ENCODE results near the gene ELMO1. TPM values are rescaled to one million over a fixed set of nuclear protein-coding genes. Genes with fewer than 3 reads are reported as not detected.
A peak's percentile ranks its signal among the peaks of the same experiment; 100 is the strongest.

Gene ELMO1
- total and polyA plus RNA-seq, 4 donors, result 6.7 to 51.5 (median 14.8) TPM

DNA sequence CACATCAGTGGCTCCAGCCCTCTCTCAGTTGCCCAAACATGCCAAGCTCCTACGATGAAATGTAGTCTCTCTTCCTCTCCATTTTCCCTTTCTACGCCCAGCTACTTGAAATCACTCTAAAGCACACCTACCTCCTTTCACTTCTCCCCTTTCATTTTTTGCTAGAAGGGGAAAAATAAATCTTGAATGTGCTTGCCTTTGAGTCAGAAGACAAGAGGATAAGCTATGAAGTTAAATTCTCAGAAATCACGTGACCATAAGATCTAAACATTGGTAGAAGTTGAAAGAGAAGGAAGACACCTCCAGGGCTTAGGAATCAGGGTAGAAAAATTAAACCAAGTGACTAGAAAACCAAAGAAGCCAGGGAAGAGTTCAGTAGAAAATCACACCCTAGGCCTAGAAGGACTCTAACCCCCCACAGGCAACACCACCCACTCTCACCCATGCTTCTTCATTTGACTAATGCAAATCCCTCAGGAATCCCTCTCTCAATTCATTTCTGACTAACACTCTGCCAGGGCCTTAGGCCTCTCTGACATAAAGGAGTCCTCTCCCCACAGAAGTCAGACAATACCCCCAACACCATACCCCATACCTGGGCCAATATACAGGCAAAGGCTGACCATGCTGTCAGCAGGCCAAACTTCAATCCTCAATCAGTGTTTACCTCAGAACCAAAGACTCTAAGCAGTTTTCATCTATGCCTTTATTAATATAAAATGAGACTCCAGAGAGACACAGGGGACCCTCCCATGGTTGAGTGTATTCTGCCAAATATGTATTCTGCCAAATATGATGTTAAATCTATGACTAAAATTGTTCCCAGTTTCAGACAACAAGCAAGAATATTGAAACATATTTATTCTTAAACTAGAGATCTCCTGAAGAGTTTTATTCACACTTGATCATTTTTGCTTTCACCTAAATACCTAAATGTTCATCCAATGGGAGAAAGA, 84.8 kb downstream of the ELMO1 start:
- no peak for DNase-seq (ENCODE audit: low spot score)
- H3K36me3 ChIP-seq (ENCODE audit: control insufficient read depth in 4 of 4, insufficient read depth in 3 of 4, low read depth in 1 of 4, low read length in 3 of 4), result no peaks in the 10 kb centered on the region
- no peak overlapping the region for H3K9ac ChIP-seq (ENCODE audit: low read depth in 1 of 2, low read length in 2 of 2)
- no peak overlapping the region for H3K4me3 ChIP-seq (ENCODE audit: low read depth in 1 of 3, low read length in 3 of 3)
- no peaks in the 10 kb centered on the region for H3K27me3 ChIP-seq (ENCODE audit: control insufficient read depth in 4 of 4, insufficient read depth in 4 of 4, low read length in 3 of 4)
- no peak overlapping the region for H3K27ac ChIP-seq (ENCODE audit: low read depth in 1 of 2, low read length in 2 of 2)
- TF ChIP-seq SP1 (IDR thresholded peaks at IDR 0.05) (no peak), EGR1 (IDR thresholded peaks at IDR 0.05; ENCODE audit: low read depth in 2 of 2) (no peak), JUND (IDR thresholded peaks at IDR 0.05) (no peak), NR2F2 (IDR thresholded peaks at IDR 0.05) (no peak), RXRA (IDR thresholded peaks at IDR 0.05) (no peak), YY1 (IDR thresholded peaks at IDR 0.05) (no peak), HNF4A (conservative IDR thresholded peaks at IDR 0.05) (no peak), HNF4G (IDR thresholded peaks at IDR 0.05) (no peak), RAD21 (IDR thresholded peaks at IDR 0.05) (no peak), FOXA2 (IDR thresholded peaks at IDR 0.05) (no peak), FOXA1 (IDR thresholded peaks at IDR 0.05) (no peak)
- TF ChIP-seq, protein P1, sequence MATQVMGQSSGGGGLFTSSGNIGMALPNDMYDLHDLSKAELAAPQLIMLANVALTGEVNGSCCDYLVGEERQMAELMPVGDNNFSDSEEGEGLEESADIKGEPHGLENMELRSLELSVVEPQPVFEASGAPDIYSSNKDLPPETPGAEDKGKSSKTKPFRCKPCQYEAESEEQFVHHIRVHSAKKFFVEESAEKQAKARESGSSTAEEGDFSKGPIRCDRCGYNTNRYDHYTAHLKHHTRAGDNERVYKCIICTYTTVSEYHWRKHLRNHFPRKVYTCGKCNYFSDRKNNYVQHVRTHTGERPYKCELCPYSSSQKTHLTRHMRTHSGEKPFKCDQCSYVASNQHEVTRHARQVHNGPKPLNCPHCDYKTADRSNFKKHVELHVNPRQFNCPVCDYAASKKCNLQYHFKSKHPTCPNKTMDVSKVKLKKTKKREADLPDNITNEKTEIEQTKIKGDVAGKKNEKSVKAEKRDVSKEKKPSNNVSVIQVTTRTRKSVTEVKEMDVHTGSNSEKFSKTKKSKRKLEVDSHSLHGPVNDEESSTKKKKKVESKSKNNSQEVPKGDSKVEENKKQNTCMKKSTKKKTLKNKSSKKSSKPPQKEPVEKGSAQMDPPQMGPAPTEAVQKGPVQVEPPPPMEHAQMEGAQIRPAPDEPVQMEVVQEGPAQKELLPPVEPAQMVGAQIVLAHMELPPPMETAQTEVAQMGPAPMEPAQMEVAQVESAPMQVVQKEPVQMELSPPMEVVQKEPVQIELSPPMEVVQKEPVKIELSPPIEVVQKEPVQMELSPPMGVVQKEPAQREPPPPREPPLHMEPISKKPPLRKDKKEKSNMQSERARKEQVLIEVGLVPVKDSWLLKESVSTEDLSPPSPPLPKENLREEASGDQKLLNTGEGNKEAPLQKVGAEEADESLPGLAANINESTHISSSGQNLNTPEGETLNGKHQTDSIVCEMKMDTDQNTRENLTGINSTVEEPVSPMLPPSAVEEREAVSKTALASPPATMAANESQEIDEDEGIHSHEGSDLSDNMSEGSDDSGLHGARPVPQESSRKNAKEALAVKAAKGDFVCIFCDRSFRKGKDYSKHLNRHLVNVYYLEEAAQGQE (IDR thresholded peaks at IDR 0.05), result no peak
- TF ChIP-seq, protein P2, sequence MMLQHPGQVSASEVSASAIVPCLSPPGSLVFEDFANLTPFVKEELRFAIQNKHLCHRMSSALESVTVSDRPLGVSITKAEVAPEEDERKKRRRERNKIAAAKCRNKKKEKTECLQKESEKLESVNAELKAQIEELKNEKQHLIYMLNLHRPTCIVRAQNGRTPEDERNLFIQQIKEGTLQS (IDR thresholded peaks at IDR 0.05), result no peak
- WGBS, result 95% methylated on average over 3 of the region's 3 CpGs
- H3K9me3 ChIP-seq (ENCODE audit: control insufficient read depth in 4 of 4, low read length in 3 of 4), result no peaks in the 10 kb centered on the region
- H3K4me1 ChIP-seq (ENCODE audit: control insufficient read depth in 4 of 4, insufficient read depth in 4 of 4, low read length in 3 of 4), result peaks cover 2 to 33% (median 14%) of the 10 kb centered on the region in 4 donors

DNA sequence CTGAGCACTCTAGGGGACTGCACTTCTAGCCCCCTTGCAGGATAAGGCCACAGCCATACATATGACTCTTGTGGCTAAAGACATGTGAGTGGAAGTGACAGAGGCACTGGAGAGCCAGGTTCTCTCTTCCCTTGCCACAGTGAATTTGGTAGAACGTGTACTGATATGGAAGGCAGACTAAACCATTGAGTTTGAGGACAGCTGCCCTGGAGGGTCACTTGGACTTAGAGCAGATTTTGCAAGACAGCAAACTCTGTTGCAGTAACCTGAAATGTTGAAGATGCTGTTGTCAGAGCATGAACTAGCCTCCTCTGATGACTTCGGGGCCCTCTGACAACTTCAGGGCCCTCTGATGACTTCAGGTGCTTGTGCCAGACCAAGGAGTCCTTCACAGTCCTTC, 85.9 kb downstream of the ELMO1 start:
- TF ChIP-seq HNF4A (conservative IDR thresholded peaks at IDR 0.05) (peak; percentile 9 to 23), YY1 (IDR thresholded peaks at IDR 0.05) (no peak), FOXA1 (IDR thresholded peaks at IDR 0.05) (no peak), TAF1 (conservative IDR thresholded peaks at IDR 0.05) (no peak)
- TF ChIP-seq, protein P1 (IDR thresholded peaks at IDR 0.05), result no peak
- WGBS, result 60% methylated on average over 2 of the region's 2 CpGs
- Histone ChIP-seq H3K27me3 (ENCODE audit: control insufficient read depth in 4 of 4, insufficient read depth in 4 of 4, low read length in 3 of 4) (no peaks in the 10 kb centered on the region), H3K4me1 (ENCODE audit: control insufficient read depth in 4 of 4, insufficient read depth in 4 of 4, low read length in 3 of 4) (peaks cover 2 to 25% (median 8%) of the 10 kb centered on the region in 4 donors), H3K4me3 (ENCODE audit: low read depth in 1 of 3, low read length in 3 of 3) (no peak overlapping the region), H3K36me3 (ENCODE audit: control insufficient read depth in 4 of 4, insufficient read depth in 3 of 4, low read depth in 1 of 4, low read length in 3 of 4) (no peaks in the 10 kb centered on the region), H3K9ac (ENCODE audit: low read depth in 1 of 2, low read length in 2 of 2) (no peak overlapping the region), H3K9me3 (ENCODE audit: control insufficient read depth in 4 of 4, low read length in 3 of 4) (no peaks in the 10 kb centered on the region), H3K27ac (ENCODE audit: low read depth in 1 of 2, low read length in 2 of 2) (no peak overlapping the region)
- DNase-seq (ENCODE audit: low spot score), result no peak

All from liver (tissue), 9 donors.